ENCODE measurements around the gene PWP2. TPM values are rescaled to one million over a fixed set of nuclear protein-coding genes. Genes with fewer than 3 reads are reported as not detected.

The PWP2 gene
- total RNA-seq, 1 donor from 2014 or later = 7.4 TPM

Other genes with a start within 250 kb of the PWP2 start
- 79.6 TPM for gene AGPAT3, start 242.2 kb upstream of the PWP2 start, total RNA-seq
- gene TRAPPC10, start 95.1 kb upstream of the PWP2 start, total RNA-seq = 21.4 TPM
- 143 TPM for gene GATD3, start 26.3 kb downstream of the PWP2 start, total RNA-seq
- gene ICOSLG, start 133.5 kb downstream of the PWP2 start, total RNA-seq = 4.7 TPM
- not detected for gene DNMT3L, start 154.5 kb downstream of the PWP2 start, total RNA-seq
- gene AIRE, start 178.5 kb downstream of the PWP2 start, total RNA-seq = not detected
- 47.7 TPM for gene PFKL, start 192.7 kb downstream of the PWP2 start, total RNA-seq
- 12.0 TPM for gene CFAP410, start 232.0 kb downstream of the PWP2 start, total RNA-seq
- 1.8 TPM for gene TRPM2, start 246.2 kb downstream of the PWP2 start, total RNA-seq

Measured in left ventricle myocardium inferior (tissue), 1 donor.